Measurements from ENCODE around the gene RP2.

RP2 gene

DNA sequence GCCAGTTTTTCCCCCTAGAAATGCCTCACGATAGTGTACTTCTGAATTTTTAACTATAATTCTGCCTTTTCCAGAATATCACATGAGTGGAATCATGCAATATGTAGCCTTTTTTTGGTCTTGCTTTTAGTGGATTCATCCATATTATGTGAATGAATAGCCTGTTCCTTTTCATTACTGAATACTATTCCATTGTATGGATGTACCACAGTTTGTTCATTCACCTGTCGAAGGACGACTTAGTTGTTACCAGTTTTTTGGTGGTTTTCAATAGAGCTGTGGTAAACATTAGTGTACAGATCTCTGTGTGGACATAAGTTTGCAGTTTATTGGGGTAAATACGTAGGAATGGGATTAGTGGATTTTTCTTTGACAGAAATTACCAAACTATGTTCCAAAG lies 83.4 kb downstream of the RP2 start:
- DNase-seq (ENCODE audit: low read depth): no peak

DNA sequence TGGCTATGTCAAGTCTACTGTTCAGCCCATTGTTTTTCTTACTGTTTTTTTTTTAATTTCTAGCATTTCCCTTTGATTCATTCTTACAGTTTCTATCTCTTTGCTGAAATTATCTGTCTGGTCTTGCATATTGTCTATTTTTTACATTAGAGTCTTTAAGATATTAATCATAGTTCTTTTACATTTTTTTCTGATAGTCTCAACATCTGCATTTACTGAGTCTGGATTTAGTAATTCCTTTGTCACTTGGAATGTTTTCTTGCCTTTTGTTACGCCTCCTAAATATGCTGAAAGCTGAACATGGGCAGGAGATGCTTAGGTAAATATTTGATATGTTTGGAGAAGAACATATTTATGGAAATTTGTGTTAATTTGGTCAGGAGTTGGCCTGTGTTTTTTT lies 85.8 kb downstream of the RP2 start:
- no peak for DNase-seq (ENCODE audit: low read depth)

DNA sequence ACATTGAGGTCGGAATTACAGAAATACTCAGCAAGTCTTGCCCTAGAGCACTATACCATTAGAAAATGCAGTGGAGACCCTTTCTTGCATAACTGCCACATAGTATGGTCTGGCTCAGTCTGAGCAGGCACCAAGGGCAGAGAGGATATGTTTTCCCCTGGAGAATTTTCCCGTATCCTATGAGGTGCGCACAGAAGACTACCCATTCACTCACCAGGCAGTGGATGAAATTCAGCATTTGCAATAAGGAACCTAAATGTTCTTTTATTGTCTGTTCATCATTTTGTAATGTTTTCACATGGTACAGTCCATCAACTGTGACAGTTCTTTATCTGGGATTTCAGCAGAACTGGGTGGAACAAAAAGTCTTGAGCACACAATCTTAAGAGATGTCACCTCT lies 90.9 kb downstream of the RP2 start:
- no peak for DNase-seq (ENCODE audit: low read depth)

DNA sequence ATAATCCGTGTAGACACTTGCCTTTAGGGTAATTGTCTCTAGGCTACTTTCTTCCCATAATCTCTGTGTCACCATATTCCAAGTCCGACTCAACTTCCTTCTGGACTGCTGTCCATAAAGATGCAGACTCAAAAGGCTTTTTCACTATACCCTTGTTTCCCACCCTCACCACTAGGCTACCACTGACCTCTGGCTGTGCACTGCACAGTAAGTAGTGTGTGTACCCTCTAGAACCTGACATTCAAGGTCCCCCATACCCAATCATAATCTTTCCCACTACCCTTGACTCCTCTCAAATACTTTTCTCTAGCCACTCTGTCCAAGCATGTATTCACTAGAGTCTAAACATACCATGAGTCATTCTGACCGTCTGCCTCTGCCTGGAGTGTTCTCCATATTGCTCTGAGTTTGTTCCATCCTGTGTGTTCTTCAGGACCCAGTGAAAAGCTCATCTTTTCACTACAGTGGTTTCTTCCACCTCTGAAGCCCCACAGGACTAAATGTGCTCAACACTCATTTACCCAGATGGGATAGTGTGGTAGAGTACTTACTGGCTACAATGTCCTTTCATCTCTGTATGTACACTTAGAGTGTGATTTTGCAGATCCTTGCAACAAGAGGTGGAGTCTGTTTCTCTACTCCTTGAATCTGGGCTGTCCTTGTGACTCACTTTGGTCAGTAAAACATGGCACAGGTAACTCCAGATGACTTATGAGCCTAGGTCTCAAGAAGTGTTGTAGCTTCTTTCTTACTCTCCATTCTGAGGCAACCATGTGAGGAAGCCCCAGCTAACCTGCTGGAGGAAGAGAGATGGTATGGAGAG lies 92.8 kb downstream of the RP2 start:
- DNase-seq (ENCODE audit: low read depth): no peak

All from T-helper 22 cell (primary cell).